ENCODE results near the gene PTH1R.

PTH1R gene

GRCh38 chr3:46865031-46865507 is 12.5 kb upstream of the PTH1R start:
- DNase-seq: no peak

- no peak for DNase-seq
Observed at GRCh38 chr3:46865546-46865945, 12.0 kb upstream of the PTH1R start.

- DNase-seq: no peak
Observed at GRCh38 chr3:46866032-46866595, 11.4 kb upstream of the PTH1R start.

- DNase-seq: peak; percentile 7 to 75 (median 68)
Observed at GRCh38 chr3:46866720-46867549, 10.6 kb upstream of the PTH1R start.

- no peak for DNase-seq
Observed at GRCh38 chr3:46867550-46867898, 10.0 kb upstream of the PTH1R start.

GRCh38 chr3:46868287-46868686 is 9.2 kb upstream of the PTH1R start:
- DNase-seq: no peak

- DNase-seq: no peak
Observed at GRCh38 chr3:46868948-46869347, 8.6 kb upstream of the PTH1R start.

- no peak for DNase-seq
Observed at GRCh38 chr3:46869440-46869839, 8.1 kb upstream of the PTH1R start.

- DNase-seq: no peak
Observed at GRCh38 chr3:46870651-46871050, 6.9 kb upstream of the PTH1R start.

GRCh38 chr3:46871222-46871621 is 6.3 kb upstream of the PTH1R start:
- no peak for DNase-seq

GRCh38 chr3:46873521-46873920 is 4.0 kb upstream of the PTH1R start:
- DNase-seq: no peak

- no peak for DNase-seq
Observed at GRCh38 chr3:46874430-46874829, 3.1 kb upstream of the PTH1R start.

GRCh38 chr3:46875560-46875959 is 2.0 kb upstream of the PTH1R start:
- DNase-seq: no peak

GRCh38 chr3:46876313-46877300 is 914 bp upstream of the PTH1R start:
- no peak for DNase-seq

- no peak for DNase-seq
Observed at GRCh38 chr3:46878781-46879436, 1.4 kb downstream of the PTH1R start.

GRCh38 chr3:46880884-46881595 is 3.5 kb downstream of the PTH1R start:
- no peak for DNase-seq

- DNase-seq: peak in 2 of 6 experiments; percentile 13 to 15
Observed at GRCh38 chr3:46881596-46882376, 4.3 kb downstream of the PTH1R start.

- no peak for DNase-seq
Observed at GRCh38 chr3:46882377-46883053, 5.0 kb downstream of the PTH1R start.

- no peak for DNase-seq
Observed at GRCh38 chr3:46883054-46883829, 5.7 kb downstream of the PTH1R start.

- DNase-seq: no peak
Observed at GRCh38 chr3:46883830-46884185, 6.3 kb downstream of the PTH1R start.

All from stimulated activated naive CD4-positive, alpha-beta T cell (primary cell).